ENCODE data around the gene TMPRSS3. TPM values are rescaled to one million over a fixed set of nuclear protein-coding genes. Genes with fewer than 3 reads are reported as not detected.

TMPRSS3 gene
- total and polyA plus RNA-seq, 3 donors from 2014 or later = 0.40 to 0.56 TPM; not detected in 1

GRCh38 chr21:42337830-42338728 lies 57.8 kb downstream of the TMPRSS3 start:
- DNase-seq = peak; percentile 80
- WGBS, 2 donors = 34 to 45% methylated on average over 23 of the region's 23 CpGs
- H3K4me1 ChIP-seq = no peaks in the 10 kb centered on the region
- no peaks in the 10 kb centered on the region for H3K27me3 ChIP-seq
- H3K27ac ChIP-seq = no peak overlapping the region
- intact Hi-C loops (cut with DNase I; ENCODE audit: low total_unique reads) = no loop called here
- H3K36me3 ChIP-seq (ENCODE audit: low read depth, missing control alignments) = no peaks in the 10 kb centered on the region
- peak in 2 of 3 experiments; percentile 17 to 41 for TF ChIP-seq CTCF (IDR thresholded peaks at IDR 0.05)
- no peak for TF ChIP-seq POLR2A (IDR thresholded peaks at IDR 0.05)
- no peaks in the 10 kb centered on the region for H3K9me3 ChIP-seq
- no peak overlapping the region for H3K4me3 ChIP-seq

GRCh38 chr21:42337276-42337675 lies 58.6 kb downstream of the TMPRSS3 start:
- DNase-seq = no peak
- no peak for TF ChIP-seq POLR2A (IDR thresholded peaks at IDR 0.05)
- no peak for TF ChIP-seq CTCF (IDR thresholded peaks at IDR 0.05)
- H3K9me3 ChIP-seq = no peaks in the 10 kb centered on the region
- no peak overlapping the region for H3K4me3 ChIP-seq
- no peaks in the 10 kb centered on the region for H3K27me3 ChIP-seq
- intact Hi-C loops (cut with DNase I; ENCODE audit: low total_unique reads) = no loop called here
- 65 to 80% methylated on average over 4 of the region's 4 CpGs for WGBS, 2 donors
- H3K27ac ChIP-seq = no peak overlapping the region
- H3K36me3 ChIP-seq (ENCODE audit: low read depth, missing control alignments) = no peaks in the 10 kb centered on the region
- no peaks in the 10 kb centered on the region for H3K4me1 ChIP-seq

DNA sequence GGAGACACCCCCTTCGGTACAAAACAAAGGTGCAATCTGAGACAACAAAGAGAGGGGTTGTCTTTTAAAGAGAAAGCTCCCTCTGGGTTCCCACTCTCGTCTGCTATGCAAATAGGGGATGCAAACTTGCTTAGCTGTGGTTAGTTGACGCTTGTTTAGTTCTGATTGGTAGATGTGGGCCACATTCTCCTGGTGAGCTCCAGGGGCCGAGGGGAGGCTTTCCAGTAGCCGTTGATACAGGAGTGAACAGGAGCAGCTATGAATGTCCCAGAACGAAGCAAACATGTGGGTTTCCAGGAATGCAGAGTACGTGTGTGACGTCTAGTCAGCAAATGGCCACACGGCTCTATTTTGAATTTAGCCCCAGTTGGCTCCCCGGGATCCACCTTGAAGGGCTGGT lies 59.8 kb downstream of the TMPRSS3 start:
- intact Hi-C loops (cut with DNase I; ENCODE audit: low total_unique reads) = no loop called here
- 40% methylated on average over 10 of the region's 10 CpGs for WGBS, 2 donors
- Histone ChIP-seq H3K27ac (no peak overlapping the region), H3K36me3 (ENCODE audit: low read depth, missing control alignments) (no peaks in the 10 kb centered on the region), H3K4me3 (no peak overlapping the region), H3K27me3 (no peaks in the 10 kb centered on the region), H3K4me1 (no peaks in the 10 kb centered on the region), H3K9me3 (no peaks in the 10 kb centered on the region)
- no peak for DNase-seq
- TF ChIP-seq POLR2A (IDR thresholded peaks at IDR 0.05) (no peak), CTCF (IDR thresholded peaks at IDR 0.05) (no peak)

GRCh38 chr21:42332557-42333317 lies 63.1 kb downstream of the TMPRSS3 start:
- intact Hi-C loops (cut with DNase I; ENCODE audit: low total_unique reads) = no loop called here
- Histone ChIP-seq H3K27me3 (no peaks in the 10 kb centered on the region), H3K4me1 (no peaks in the 10 kb centered on the region), H3K27ac (no peak overlapping the region), H3K36me3 (ENCODE audit: low read depth, missing control alignments) (no peaks in the 10 kb centered on the region), H3K4me3 (no peak overlapping the region), H3K9me3 (no peaks in the 10 kb centered on the region)
- 73 to 80% methylated on average over 5 of the region's 5 CpGs for WGBS, 2 donors
- no peak for DNase-seq
- no peak for TF ChIP-seq CTCF (IDR thresholded peaks at IDR 0.05)
- no peak for TF ChIP-seq POLR2A (IDR thresholded peaks at IDR 0.05)
